Astrocyte of the hippocampus (primary cell): ENCODE results near the gene PRSS50.
"Not testable (repeated sequence)": the region's sequence is repeated elsewhere in the genome, so short reads cannot be mapped to it uniquely, and the experiment has no call there.

Experiments used
- DNase-seq: peaks from one replicate; pipeline ENCODE4 v3.0.0; 2011; ENCODE audit warnings: low read depth, low spot score

Gene PRSS50

DNA sequence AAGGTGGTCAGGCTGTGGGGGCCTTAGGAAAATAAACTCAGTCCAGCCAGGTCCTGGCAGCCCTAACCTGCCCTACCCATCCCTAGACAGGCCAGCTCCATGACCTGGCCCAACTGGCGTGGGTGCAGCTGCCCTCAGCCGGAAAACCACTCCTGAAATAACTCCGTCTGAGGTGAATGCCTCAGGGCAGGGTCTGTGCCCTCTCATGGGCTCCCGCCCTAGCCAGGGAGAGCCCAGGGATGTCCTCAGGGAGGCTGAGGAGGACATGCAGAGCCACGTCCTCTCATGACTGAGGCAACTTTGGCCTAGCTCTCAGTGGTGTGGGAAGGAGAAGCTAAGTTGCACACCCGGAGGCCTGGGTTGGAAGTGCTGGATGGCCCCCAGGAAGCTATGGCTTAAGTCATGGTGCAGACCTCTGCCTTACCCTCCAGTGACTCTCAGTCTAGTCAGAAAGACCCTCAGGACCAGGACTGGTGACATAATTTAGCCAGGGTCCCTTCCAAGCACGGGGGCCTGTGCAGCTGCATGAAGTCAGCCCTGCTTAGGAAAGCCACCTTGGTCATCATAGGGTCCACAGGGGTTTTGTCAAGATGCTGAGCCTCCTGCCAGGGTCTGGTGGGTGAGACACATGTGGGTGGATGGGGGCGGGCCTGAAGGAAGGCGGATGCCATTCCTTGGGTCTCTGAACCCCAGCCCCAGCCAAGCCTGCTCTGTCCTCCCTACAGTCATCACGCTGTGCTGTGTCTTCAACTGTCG lies 9.1 kb downstream of the PRSS50 start:
- DNase-seq: no peak

DNA sequence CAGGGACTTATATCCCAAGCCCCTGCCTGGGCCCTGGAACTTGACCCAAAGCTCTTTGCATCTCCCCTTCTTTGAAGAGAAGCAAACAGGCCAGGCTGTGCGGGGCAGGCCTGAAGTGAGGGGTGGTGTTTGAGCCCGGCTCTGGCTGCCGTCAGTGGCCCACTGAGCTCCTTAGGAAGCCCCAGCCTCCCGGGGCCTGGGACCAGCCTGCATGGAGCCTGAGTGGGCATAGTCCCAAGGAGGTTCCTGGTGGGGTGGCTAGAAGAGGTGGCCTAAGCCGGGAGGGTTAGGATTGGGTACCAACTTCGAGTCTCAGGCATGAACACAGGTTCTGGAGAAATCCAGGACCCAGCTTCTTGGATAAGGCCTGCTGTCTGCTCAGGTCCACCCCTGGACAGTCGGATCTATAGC lies 10.1 kb downstream of the PRSS50 start:
- DNase-seq: no peak

DNA sequence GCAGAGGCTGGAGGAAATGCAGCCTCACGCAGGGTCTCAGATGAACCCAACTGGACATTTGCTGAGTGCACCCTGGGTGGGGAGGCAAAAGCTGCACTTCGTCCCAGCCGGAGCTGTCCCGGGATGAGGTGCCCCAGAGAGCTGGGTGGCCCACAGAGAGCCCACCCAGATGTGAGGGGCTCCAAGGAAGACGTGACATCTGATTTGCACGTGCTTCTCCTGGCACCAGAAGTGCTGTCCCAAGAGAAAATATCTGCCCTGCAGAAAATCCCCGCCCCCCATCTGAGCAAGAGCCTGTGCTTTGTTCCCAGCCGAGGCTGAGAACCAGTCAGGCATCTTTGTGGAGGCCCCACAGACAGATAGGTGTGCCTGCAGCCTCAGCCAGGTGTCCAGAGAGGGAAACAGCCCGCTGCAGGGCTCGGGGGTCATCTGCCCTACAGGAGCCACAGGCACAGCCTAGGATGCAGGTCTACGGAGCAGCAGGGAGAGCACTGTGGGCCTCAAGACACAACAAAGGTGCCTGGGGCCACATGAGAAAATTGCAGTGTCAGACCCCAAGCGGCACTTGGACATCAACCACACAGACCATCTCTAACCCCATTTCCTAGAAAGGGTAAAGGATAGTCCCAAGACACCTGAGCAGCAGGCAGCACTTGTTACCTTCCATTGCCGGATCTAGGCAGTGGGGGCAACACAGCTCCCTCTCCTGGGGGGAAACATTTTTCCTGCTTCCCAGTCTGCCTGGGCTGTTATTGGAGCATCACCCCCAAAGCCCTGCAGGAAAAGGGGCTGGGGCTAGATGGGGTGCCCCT lies 10.7 kb downstream of the PRSS50 start:
- DNase-seq: no peak

DNA sequence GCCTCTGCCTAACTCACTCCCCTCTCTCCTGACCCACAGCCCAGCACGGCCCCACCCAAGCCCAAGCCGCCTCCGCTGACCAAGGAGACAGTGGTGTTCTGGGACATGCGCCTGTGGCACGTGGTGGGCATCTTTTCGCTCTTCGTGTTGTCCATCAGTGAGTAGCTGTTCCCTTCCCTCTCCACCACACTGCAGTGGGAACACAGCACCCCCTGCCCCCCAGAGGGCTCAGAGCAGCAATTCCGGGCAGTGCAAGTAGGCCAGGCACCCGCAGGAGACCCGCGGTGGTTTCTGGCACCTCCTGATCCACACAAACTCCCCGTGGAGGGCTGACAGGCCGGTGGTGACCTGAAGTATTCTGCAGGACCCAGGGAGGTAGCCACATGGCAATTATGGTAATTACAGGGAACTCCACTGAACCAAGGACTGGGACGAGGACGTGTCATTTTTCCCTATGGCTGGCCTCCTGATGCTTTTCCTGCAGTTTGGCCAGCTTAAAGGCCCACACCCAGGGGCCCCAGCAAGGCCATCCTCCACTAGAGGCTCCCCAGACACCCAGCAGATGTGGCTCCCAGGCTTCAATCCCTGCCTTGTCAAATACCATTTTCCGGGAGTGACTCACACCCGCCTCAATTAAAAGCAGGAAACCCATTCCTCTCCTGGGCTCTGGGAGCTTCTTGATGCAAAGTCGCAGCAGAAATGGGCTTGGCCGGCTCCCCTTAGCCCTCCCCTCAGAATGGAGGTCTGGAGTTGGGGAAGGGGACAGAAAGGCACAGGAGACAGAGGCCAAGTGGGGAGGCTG lies 11.7 kb downstream of the PRSS50 start:
- DNase-seq: peak; percentile 52

DNA sequence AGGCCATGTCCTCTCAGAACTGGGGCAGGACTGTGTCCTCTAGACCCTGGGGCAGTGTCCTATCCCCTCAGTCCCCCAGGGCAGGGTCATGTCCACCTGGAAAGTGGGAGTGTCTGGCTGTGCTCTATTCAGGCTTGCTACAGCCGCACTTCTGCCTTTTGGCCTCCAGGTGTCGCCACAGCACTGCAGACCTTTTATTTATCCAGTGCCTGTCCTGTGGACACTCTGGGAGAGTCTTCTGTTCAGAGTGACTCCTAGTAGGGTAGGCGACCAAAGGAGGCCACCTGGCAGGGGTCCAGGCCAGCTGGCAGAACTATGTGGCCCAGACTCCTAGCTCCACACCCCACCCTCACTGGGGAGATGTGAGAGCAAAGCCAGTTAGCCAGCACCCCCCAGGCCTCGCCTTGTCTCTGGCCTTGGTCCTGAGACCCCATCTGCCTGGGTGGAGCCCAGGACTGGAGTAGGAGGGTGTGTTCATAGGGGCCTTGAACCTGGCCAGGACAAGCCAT lies 12.6 kb downstream of the PRSS50 start:
- peak; percentile 84 for DNase-seq

DNA sequence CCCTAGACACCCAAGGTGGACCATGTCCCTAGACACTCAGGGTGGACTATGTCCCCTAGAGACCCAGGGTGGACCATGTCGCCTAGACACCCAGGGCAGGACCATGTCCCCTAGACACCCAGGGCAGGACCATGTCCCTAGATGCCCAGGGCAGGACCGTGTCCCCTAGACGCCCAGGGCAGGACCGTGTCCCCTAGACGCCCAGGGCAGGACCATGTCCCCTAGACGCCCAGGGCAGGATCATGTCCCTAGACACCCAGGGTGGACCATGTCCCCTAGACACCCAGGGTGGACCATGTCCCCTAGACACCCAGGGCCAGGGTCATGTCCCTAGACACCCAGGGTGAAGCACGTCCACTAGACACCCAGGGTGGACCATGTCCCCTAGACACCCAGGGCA lies 13.3 kb downstream of the PRSS50 start:
- not testable (repeated sequence) for DNase-seq

DNA sequence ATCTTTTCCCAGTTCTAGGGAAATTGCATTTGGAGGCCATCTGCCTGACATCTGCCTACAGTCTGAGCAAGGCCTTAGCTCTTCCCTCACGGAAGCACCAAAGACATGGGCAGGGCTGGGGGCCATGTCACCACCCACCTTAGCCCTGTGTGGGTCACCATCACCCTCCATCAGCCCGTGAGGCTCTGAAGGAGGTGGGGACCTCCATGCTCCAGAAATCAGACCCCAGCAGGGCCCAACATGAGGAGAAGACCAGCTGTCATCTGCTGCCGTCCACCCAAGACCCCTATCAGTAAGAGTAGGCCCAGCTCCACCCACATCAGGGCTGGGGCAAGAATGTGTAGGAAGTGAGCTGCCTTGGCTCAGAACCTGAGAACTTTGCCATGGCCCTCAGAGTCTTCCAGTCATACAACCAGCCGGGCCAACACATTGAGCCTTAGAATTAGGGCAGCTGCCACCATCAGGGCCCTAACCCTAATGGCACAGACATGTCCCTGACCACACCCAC lies 14.6 kb downstream of the PRSS50 start:
- DNase-seq: no peak

DNA sequence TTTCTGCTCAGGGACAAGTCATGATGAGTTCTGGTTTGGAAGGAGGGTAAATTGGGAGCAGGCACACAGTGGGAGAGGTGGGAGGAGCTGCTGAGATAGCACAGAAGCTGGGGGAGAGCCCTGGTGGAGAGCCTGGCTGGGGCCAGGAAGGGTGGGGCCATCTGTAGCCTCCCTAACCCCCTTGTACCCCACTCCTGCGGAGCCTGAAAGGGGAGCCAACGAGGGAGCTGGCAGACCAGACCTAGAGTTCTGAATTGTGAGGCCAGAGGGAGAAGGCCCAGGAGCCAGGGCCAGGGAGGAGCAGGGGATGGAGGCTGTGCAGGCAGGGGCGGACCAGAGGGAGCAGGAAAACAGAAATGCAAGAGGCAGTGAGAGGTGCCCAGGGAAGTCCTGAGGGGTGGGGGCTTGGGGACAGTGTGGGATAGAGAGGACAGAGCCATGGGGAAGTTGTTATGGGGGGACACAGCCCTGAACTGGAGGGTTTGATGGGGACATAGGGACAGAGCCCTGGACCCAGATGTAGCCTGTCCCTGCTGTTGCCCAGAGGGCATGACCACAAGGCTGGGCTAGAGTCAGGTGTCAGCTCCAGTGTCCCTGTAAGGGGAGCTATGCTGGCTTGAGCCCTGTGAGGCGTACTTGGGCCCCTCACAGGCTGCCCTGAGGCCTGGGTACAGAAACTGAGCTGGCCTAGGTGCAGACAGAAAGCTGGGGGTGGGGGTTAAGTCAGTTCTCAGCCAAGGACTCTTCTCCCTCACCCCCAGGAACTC lies 15.2 kb downstream of the PRSS50 start:
- no peak for DNase-seq

DNA sequence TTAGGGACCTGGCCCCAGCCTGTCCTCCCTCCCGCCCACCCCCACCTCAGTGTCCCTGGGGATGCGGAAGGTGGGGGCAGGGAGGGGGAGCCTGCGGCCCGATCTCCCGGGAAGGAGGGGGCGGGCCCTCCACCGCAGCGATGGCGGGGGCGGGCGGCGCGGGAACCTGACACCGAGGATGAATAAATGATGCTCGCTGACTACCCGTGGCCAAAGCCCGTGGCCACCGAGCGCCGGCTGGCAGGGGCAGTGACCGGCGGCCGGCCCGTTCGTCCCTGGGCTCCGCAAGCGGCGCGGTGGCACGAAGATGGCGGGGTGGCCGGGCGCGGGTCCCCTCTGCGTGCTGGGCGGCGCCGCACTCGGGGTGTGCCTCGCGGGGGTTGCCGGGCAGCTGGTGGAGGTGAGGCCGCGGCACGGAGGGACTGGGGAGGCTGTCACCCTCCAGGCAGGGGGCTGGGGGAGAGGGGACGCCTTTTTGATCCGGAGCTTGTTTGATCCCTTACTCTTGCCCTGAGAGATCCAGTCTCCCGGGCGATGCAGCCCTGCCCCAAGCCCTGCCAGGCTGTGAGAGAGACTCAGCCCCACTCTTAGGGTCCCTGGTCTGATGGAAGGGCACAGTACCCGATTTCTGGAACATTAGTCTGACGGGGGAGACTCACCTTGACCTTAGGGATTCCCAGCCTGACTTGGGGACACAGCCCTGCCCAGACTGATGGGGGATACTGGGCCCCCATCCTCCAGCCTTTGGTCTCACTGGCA lies 16.3 kb downstream of the PRSS50 start, which contains the start of gene TMIE:
Gene TMIE (plus strand): TSS at position 212 of the 759 bp plus-strand sequence. CDS start 96 bp downstream, at position 308.
- peak; percentile 22 for DNase-seq

DNA sequence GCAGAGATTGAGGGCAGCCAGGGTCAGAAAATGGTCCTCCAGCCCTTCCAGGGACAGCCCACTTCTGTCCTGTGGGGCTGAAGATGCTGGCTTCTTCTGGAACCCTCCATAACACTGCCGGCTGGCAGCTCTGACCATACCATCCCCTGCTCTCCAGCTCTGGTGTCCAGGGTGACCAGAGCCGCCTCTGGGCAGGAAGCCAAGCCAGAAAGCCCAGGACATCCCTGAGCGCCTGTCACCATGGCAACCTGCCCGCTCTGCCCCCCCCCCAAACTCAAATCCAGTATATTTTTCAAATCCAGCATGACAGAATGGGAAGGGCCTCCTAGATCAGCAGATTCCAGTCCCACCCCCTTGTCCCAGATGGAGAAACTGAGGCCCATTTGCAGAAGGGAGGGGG lies 16.9 kb downstream of the PRSS50 start:
- peak; percentile 41 for DNase-seq

DNA sequence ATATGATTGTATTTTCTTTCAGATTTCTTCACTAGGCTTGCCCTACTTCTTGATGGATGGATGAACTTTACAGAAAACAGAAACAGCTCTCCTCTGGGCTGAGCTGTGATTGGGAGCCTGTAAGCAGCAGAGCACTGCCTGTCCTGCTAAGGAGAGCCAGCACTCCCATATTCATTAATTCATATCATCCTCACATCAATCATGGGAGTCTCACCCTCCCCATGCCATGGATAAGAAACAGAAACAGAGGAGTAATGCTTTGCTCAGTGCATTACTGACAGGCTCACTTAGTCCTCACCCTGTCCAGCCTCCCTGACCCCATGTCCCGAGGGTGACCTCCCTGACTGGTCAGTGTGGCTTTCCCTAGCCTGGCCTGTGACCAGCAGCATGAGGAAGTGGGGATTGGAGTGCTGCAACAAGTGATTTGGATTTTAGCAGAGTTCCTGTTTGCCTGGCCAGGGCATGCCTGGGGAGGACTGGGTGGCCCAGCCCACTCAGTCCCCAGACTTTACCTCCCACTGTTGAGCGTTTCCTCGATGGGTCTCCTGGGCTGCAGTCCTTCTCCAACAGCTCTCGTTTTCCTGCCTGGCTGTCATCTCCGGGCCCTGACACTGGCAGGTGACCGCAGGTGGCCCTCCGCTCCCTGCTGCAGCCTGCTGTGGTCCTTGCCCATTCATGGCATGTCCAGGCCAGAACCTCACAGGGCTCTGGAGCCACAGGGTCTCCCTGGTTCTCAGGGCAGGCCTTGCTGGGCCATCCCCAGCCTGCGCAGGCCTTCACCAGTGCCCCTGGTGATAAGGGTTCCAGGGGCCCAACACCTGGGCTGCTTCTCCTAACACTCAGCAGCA lies 17.8 kb downstream of the PRSS50 start:
- DNase-seq: no peak

DNA sequence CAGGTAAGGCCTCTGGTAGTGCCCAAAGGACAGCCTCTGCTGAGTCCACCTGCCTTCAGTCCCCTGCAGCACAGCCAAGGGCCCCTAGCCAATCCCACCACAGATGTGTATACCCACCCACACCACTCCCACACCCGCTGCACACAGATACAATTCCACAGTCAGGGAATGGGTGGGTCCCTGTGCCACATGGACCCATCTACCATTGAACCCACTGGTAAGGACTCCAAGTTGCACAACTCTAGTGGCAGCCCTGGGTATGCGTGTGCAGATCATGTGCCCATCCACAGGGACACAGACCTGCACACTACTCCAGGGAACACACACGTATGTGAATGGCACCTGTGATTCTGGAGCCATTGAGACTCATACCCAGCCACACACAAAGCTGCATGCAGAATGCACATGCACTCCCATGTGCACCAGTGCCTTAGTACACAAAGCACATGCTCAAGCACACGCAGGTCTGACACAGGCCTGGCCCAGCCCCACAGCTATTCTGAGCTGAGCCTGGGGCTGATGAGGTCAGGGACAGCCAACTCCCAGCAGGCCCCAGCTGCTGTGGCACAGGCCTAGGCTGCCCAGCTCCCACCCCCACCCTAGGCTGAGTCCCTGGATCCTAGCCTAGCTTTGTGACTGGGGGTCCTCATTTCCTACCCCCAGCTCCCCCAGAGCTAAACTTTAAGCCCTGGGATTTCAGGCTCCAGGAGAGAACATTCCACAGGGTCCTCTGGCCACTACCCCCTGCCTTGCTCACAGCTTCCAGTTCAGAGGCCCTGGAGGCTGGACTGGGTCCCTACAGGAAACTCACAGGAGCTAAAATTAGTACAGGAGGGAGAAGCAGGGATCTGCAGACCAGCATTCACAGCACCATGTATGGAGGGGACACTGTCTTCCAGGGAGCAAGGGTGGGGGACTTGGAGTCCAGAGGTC lies 21.4 kb downstream of the PRSS50 start:
- peak; percentile 23 for DNase-seq

DNA sequence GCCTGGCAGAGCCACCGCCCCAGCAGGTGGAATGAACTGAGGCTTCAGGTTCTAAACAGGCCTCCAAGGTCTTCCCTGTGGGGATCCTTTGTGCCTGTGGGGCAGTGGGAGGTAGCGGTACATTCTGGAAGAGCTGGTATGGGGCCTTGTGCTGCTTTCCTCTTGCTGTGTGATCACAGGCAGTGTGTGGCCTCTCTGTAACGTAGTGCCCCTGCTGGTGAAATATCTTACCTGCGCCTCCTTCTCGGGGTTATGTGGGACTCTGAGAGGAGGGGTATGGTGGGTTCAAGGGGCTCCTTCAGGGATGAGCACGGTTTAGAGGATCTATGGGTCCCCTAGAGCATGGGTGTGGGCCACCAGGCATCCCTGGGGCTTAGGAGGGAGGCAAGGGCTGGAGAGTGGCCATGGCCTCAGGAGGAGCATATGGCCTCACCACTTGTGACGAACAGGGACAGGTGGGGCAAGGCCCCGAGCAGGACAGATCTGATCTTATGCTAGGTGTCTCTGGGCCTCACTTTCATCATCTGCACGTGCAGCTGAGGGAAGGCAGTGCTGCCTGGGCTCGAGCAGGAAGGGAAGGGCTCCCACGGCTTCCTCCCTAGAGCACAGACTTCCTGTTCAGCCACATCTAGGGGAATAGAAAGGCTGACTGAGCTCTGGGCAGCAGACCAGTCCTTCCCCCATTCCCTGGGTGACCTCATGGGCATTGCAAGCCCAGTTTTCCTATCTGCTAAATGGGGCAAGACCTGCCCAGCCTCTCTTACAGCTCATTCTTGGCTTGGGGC lies 22.3 kb downstream of the PRSS50 start:
- DNase-seq: no peak

DNA sequence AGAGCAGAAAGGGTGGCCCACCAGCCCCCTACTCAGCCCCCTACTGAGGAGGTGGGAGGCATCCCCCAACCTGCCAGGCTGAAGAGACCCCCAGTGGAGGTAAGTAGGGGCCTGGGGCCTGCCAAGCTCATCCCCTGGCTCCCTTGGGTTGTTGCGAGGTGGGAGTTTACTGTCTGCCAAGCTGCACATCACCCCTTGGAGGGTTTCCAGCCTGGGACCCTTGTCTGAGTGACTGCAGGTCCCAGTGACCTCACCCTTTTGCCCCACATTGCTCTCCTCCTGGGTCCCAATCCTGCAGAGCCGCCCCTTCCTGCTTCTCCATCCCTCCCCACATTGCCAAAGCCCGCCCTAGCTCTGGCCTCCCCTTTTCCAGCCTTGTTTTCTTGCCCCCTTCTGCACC lies 23.1 kb downstream of the PRSS50 start:
- DNase-seq: no peak

DNA sequence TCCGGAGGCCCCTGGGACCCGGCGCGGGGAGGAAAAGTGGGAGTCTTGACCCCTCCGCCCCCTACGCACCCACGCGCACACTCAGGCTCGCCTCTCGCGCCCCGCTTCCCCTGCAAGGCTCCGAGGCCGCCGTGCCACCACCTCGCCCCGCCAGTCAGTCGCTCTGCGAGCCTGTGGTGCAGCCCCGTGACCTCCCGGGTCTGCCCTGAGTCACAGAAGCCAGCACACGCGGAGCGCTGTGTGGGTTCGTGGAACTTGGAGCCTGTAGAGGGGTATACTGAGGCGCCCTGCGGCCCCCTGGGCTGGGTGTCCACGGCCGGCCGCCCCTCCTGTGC lies 23.8 kb downstream of the PRSS50 start:
- DNase-seq: peak; percentile 23

DNA sequence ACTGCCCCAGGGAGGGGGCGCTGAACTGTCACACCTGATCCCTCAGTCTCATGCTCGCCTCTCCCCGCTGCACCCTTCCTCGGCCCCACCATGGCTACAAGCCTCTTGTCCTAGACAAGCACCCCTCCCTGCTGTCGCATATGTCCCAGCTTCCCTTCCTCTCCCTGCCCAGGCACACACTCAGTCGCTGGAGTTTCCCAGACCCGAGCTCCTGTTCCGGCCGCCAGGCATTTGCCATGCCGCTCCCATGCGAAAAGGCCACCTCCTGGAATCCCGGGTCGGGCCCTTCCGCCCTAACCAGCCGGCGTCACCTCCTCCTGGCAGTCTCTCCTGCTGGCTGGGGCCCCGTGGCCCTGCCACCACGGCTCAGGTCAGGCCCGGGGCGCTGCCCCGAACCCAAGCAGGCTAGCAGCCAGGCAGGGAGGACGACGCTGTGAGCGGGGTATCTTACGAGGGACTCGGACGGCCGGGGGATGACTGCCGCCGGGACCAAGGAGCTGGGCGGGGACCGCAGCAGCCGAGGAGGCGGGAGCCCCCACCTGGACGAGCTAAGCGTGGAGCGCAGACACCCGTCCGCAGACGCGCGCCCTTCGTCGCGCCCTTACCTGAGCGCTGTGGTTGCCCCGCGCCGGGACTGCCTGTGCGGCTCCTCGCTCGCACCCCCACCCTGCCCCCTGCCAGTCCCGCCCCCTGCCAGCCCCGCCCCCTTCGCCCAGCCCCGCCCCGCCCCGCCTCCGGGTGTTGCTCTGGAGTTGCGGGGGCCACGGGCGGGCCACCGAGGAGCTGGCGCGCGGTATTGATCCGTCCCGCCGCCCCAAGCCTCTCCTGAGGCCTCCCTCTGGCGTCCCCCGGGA lies 24.4 kb downstream of the PRSS50 start, which contains the start of gene ALS2CL:
Gene ALS2CL (minus strand): TSS at position 642 of the 854 bp plus-strand sequence. CDS start 4,239 bp downstream, outside the sequence.
- DNase-seq: peak; percentile 53
